IMR-90 (cell line): Measurements from ENCODE around the gene HLA-DPA1. TPM values are rescaled to one million over a fixed set of nuclear protein-coding genes. Genes with fewer than 3 reads are reported as not detected.

Experiments used
- ATAC-seq: fragments of 200-7000 bp; cut with Tn5 transposase; 2 replicates; pipeline ENCODE4 v1.9.1; 2020; ENCODE audit warnings: low read depth, mild to moderate bottlenecking, moderate library complexity
- BruUV-seq: library from RNA; stranded (reverse); fragments of 400-500 nt; replicated peaks from 2 replicates; lab custom pipeline; 2021; lab: Mats Ljungman, UMichigan
- CTCF ChIA-PET: fragments of 300-600 bp; formaldehyde crosslinking; extraction: SDS; loops from one replicate; lab custom pipeline; 2021; ENCODE audit warnings: antibody characterized with exemption; lab: Yijun Ruan, JAX
- POLR2A ChIA-PET: fragments of 300-600 bp; sonication (Branson Sonifier 250); formaldehyde crosslinking; loops from one replicate; lab custom pipeline; 2022; ENCODE audit warnings: antibody characterized with exemption; ENCODE audit not compliant: unreplicated experiment; lab: Charles Lee
- DNase-seq: peaks from one replicate; pipeline ENCODE4 v3.0.0; 2013
- H2AFZ ChIP-seq: replicated peaks from 2 replicates; pipeline ENCODE3; 2013; ENCODE audit warnings: low read length, mild to moderate bottlenecking; ENCODE audit not compliant: poor library complexity
- H2AK5ac ChIP-seq: 2 replicates; pipeline ENCODE4 v1.6.1; 2013; ENCODE audit warnings: low read depth, low read length, inconsistent platforms
- H2AK9ac ChIP-seq: replicated peaks from 2 replicates; pipeline ENCODE3; 2013; ENCODE audit warnings: mild to moderate bottlenecking, low read depth, low read length, moderate library complexity; ENCODE audit not compliant: poor library complexity
- H2BK120ac ChIP-seq: 2 replicates; pipeline ENCODE4 v1.6.1; 2013; ENCODE audit warnings: low read depth, low read length, inconsistent platforms
- H2BK15ac ChIP-seq: 3 replicates; pipeline ENCODE4 v1.6.1; 2013; ENCODE audit warnings: low read depth, low read length, inconsistent platforms
- H2BK20ac ChIP-seq: 2 replicates; pipeline ENCODE4 v1.6.1; 2013; ENCODE audit warnings: low read depth, mild to moderate bottlenecking, inconsistent platforms, low read length, moderate library complexity
- H2BK5ac ChIP-seq: 2 replicates; pipeline ENCODE4 v1.6.1; 2013; ENCODE audit warnings: mild to moderate bottlenecking, low read depth, low read length, inconsistent platforms; ENCODE audit not compliant: poor library complexity, severe bottlenecking
- H3K14ac ChIP-seq: replicated peaks from 2 replicates; pipeline ENCODE4 v1.6.1; 2013; ENCODE audit warnings: low read depth, low read length, inconsistent platforms
- H3K18ac ChIP-seq: 2 replicates; pipeline ENCODE4 v1.6.1; 2013; ENCODE audit warnings: low read depth, low read length, control low read depth
- H3K23ac ChIP-seq: 2 replicates; pipeline ENCODE4 v1.6.1; 2013; ENCODE audit warnings: low read depth, low read length, inconsistent platforms
- H3K27ac ChIP-seq: 2 replicates; pipeline ENCODE4 v1.5.1; 2013; ENCODE audit warnings: mild to moderate bottlenecking, control low read depth, low read length; ENCODE audit not compliant: insufficient read depth
- H3K27me3 ChIP-seq: 2 replicates; pipeline ENCODE4 v1.6.1; 2013; ENCODE audit warnings: low read length; ENCODE audit not compliant: control insufficient read depth, insufficient read depth
- H3K36me3 ChIP-seq: 2 replicates; pipeline ENCODE4 v1.6.1; 2013; ENCODE audit warnings: low read length, mixed read lengths; ENCODE audit not compliant: control insufficient read depth, insufficient read depth
- H3K4ac ChIP-seq: 2 replicates; pipeline ENCODE4 v1.6.1; 2013; ENCODE audit warnings: low read depth, low read length, inconsistent platforms
- H3K4me1 ChIP-seq: 2 replicates; pipeline ENCODE4 v1.6.1; 2013; ENCODE audit warnings: low read length, mixed read lengths; ENCODE audit not compliant: control insufficient read depth, insufficient read depth
- H3K4me2 ChIP-seq: 2 replicates; pipeline ENCODE4 v1.6.1; 2013; ENCODE audit warnings: low read depth, mild to moderate bottlenecking, control low read depth, low read length, moderate library complexity
- H3K4me3 ChIP-seq: 2 replicates; pipeline ENCODE4 v1.5.1; 2013; ENCODE audit warnings: low read depth, mild to moderate bottlenecking, control low read depth, low read length, moderate library complexity; ENCODE audit not compliant: insufficient read depth
- H3K56ac ChIP-seq: 2 replicates; pipeline ENCODE4 v1.6.1; 2013; ENCODE audit warnings: low read length, inconsistent platforms; ENCODE audit not compliant: insufficient read depth; ENCODE audit errors: extremely low read depth
- H3K79me1 ChIP-seq, 2 experiments: 2 replicates each; pipeline ENCODE4 v1.6.1; 2013; ENCODE audit warnings: low read length in 2 of 2, inconsistent platforms in 1 of 2, low read depth in 1 of 2
- H3K9ac ChIP-seq: 2 replicates; pipeline ENCODE4 v1.6.1; 2013; ENCODE audit warnings: low read depth, low read length, control low read depth
- H3K9me1 ChIP-seq: 2 replicates; pipeline ENCODE4 v1.6.1; 2013; ENCODE audit warnings: low read length, inconsistent platforms; ENCODE audit not compliant: insufficient read depth
- H3K9me3 ChIP-seq: 2 replicates; pipeline ENCODE4 v1.6.1; 2013; ENCODE audit warnings: low read length; ENCODE audit not compliant: control insufficient read depth, insufficient read depth
- H4K20me1 ChIP-seq: 2 replicates; pipeline ENCODE4 v1.6.1; 2013; ENCODE audit warnings: low read length, inconsistent platforms; ENCODE audit not compliant: insufficient read depth
- H4K5ac ChIP-seq: 2 replicates; pipeline ENCODE4 v1.6.1; 2013; ENCODE audit warnings: mild to moderate bottlenecking, low read depth, low read length, control low read depth
- H4K8ac ChIP-seq, 2 experiments: 2 replicates each; pipeline ENCODE4 v1.6.1; 2013; ENCODE audit warnings: low read depth in 2 of 2, low read length in 2 of 2, control low read depth in 1 of 2, inconsistent platforms in 1 of 2
- H4K91ac ChIP-seq: 2 replicates; pipeline ENCODE4 v1.6.1; 2013; ENCODE audit warnings: low read depth, low read length, inconsistent platforms; ENCODE audit not compliant: insufficient read depth
- BHLHE40 ChIP-seq: fragments of 150-350 bp; IDR thresholded peaks from 2 replicates; pipeline ENCODE4 v1.6.1; 2016; ENCODE audit warnings: mild to moderate bottlenecking, low read depth, low read length
- CEBPB ChIP-seq: IDR thresholded peaks from 2 replicates; pipeline ENCODE4 v1.6.1; 2012; ENCODE audit warnings: low read depth, low read length, improper control_type of control experiment
- FOS ChIP-seq: fragments of 150-350 bp; IDR thresholded peaks from 2 replicates; pipeline ENCODE4 v1.6.1; 2016; ENCODE audit warnings: low read depth, low read length
- MAZ ChIP-seq: IDR thresholded peaks from 2 replicates; pipeline ENCODE4 v1.6.1; 2012; ENCODE audit warnings: low read depth, mild to moderate bottlenecking, low read length, improper control_type of control experiment, moderate library complexity, borderline replicate concordance
- MXI1 ChIP-seq: IDR thresholded peaks from 2 replicates; pipeline ENCODE4 v1.6.1; 2012; ENCODE audit warnings: low read depth, mild to moderate bottlenecking, low read length, moderate library complexity, borderline replicate concordance
- NFE2L2 ChIP-seq: fragments of 150-350 bp; IDR thresholded peaks from 2 replicates; pipeline ENCODE4 v1.6.1; 2016; ENCODE audit warnings: low read depth, mild to moderate bottlenecking, low read length
- RFX5 ChIP-seq: IDR thresholded peaks from 2 replicates; pipeline ENCODE4 v1.8.0; 2012; ENCODE audit warnings: low read depth, mild to moderate bottlenecking, low read length, moderate library complexity
- SMC3 ChIP-seq: fragments of 150-350 bp; IDR thresholded peaks from 2 replicates; pipeline ENCODE4 v1.6.1; 2016; ENCODE audit warnings: low read depth, mild to moderate bottlenecking, antibody characterized with exemption, low read length, moderate library complexity
- WGBS, 2 experiments: methylation state at CpG; one replicate each; pipeline versions ENCODE4 v1.1.5 to v1.1.7; 2013; ENCODE audit warnings: missing lambda C conversion rate in 2 of 2; ENCODE audit not compliant: insufficient read length in 1 of 2; ENCODE audit errors: extremely low coverage in 2 of 2; 5-methylcytosine and 5-hydroxymethylcytosine counted together
- dilution Hi-C: fragments of 300-500 bp; cut with HindIII; formaldehyde crosslinking; loops from one replicate; pipeline ENCODE4 v1.14.3; 2018; ENCODE audit warnings: low sequenced_read_pairs; ENCODE audit not compliant: unreplicated experiment
- in situ Hi-C: fragments of 300-500 bp; cut with MboI; formaldehyde crosslinking; loops from 3 replicates; pipeline ENCODE4 v1.14.3; 2019; ENCODE audit warnings: low sequenced_read_pairs, inconsistent platforms, mixed read lengths
- intact Hi-C: fragments of 100-400 bp; cut with micrococcal nuclease; formaldehyde crosslinking; loops from 2 replicates; pipeline ENCODE4 v1.10.0; 2022
- polyA plus RNA-seq, 3 experiments: library from polyadenylated mRNA; depleted of rRNA; stranded (reverse); fragments of >200 nt; gene quantifications; 2 replicates each; pipeline ENCODE4 v1.2.3, GENCODE V29; 2012; ENCODE audit warnings: low replicate concordance in 1 of 3
- total RNA-seq: library from RNA; depleted of rRNA; stranded (reverse); fragments of >200 nt; gene quantifications from 2 replicates; pipeline ENCODE4 v1.2.3, GENCODE V29; 2012
- TF ChIP-seq, protein P1 (sequence below): conservative IDR thresholded peaks from 2 replicates; pipeline ENCODE4 v1.5.1; 2012; ENCODE audit warnings: mild to moderate bottlenecking, low read depth, low read length, improper control_type of control experiment
- TF ChIP-seq, protein P2 (sequence below): fragments of 150-350 bp; IDR thresholded peaks from 2 replicates; pipeline ENCODE4 v1.6.1; 2016; ENCODE audit warnings: low read depth, mild to moderate bottlenecking, low read length, moderate library complexity, borderline replicate concordance
- TF ChIP-seq, protein P3 (sequence below): fragments of 150-350 bp; IDR thresholded peaks from 2 replicates; pipeline ENCODE4 v1.6.1; 2017; ENCODE audit warnings: mild to moderate bottlenecking, antibody characterized with exemption, low read length, low read depth

The HLA-DPA1 gene
- total and polyA plus RNA-seq, 2 of the 4 experiments (the other 2 are of a cell fraction), result not detected

DNA sequence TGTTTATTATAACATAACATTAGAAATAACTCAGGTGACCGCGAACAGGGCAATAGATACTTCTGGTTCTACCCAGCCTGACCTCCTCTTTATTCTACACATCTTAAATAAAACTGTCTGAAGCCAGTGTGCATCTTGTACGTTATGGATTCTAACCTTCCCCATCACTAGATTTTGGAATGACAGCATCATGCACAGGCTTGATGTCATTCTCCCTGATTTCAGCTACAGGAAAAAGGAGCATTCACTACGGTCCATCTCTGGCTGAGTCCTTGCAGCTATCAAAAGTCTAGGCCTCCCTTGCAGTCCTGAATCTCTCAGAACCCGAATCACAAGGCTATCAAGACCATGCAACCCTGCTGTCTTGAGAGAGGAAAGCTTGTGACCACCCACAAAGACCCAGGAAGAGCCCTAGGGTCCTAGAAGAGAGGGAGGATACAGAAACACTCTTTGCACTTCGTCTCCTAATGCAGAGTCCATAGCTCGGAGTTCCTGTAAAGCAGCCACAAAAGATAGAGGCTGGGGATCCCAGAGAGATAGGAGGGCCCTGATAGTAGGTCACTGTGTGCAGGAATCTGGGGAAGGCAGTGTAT is 845 bp downstream of the HLA-DPA1 start:
- H3K9ac ChIP-seq, result no peak overlapping the region
- WGBS, 2 experiments, result 30% methylated on average over 2 of the region's 7 CpGs; no CpG with 5 or more reads in 1 of the 2 experiments
- no peak overlapping the region for H3K23ac ChIP-seq
- in situ Hi-C loops (no loop called here), dilution Hi-C loops (no loop called here), intact Hi-C loops (no loop called here)
- no peak overlapping the region for H3K4me2 ChIP-seq
- H4K5ac ChIP-seq, result no peak overlapping the region
- H3K4me1 ChIP-seq, result no peaks in the 10 kb centered on the region
- H2AK5ac ChIP-seq, result no peak overlapping the region
- no peak overlapping the region for H4K91ac ChIP-seq
- POLR2A ChIA-PET, result no interaction called here
- peaks cover 18% of the 10 kb centered on the region for H3K27me3 ChIP-seq
- H3K18ac ChIP-seq, result no peak overlapping the region
- TF ChIP-seq FOS, result no peak
- no peak for TF ChIP-seq MXI1
- TF ChIP-seq RFX5, result no peak
- no peak for TF ChIP-seq CEBPB
- TF ChIP-seq MAZ, result no peak
- TF ChIP-seq, protein P1, sequence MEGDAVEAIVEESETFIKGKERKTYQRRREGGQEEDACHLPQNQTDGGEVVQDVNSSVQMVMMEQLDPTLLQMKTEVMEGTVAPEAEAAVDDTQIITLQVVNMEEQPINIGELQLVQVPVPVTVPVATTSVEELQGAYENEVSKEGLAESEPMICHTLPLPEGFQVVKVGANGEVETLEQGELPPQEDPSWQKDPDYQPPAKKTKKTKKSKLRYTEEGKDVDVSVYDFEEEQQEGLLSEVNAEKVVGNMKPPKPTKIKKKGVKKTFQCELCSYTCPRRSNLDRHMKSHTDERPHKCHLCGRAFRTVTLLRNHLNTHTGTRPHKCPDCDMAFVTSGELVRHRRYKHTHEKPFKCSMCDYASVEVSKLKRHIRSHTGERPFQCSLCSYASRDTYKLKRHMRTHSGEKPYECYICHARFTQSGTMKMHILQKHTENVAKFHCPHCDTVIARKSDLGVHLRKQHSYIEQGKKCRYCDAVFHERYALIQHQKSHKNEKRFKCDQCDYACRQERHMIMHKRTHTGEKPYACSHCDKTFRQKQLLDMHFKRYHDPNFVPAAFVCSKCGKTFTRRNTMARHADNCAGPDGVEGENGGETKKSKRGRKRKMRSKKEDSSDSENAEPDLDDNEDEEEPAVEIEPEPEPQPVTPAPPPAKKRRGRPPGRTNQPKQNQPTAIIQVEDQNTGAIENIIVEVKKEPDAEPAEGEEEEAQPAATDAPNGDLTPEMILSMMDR, result no peak
- TF ChIP-seq, protein P2, sequence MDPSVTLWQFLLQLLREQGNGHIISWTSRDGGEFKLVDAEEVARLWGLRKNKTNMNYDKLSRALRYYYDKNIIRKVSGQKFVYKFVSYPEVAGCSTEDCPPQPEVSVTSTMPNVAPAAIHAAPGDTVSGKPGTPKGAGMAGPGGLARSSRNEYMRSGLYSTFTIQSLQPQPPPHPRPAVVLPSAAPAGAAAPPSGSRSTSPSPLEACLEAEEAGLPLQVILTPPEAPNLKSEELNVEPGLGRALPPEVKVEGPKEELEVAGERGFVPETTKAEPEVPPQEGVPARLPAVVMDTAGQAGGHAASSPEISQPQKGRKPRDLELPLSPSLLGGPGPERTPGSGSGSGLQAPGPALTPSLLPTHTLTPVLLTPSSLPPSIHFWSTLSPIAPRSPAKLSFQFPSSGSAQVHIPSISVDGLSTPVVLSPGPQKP, result no peak
- TF ChIP-seq, protein P3, sequence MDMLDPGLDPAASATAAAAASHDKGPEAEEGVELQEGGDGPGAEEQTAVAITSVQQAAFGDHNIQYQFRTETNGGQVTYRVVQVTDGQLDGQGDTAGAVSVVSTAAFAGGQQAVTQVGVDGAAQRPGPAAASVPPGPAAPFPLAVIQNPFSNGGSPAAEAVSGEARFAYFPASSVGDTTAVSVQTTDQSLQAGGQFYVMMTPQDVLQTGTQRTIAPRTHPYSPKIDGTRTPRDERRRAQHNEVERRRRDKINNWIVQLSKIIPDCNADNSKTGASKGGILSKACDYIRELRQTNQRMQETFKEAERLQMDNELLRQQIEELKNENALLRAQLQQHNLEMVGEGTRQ, result no peak
- TF ChIP-seq BHLHE40, result no peak
- TF ChIP-seq NFE2L2, result no peak
- no peak for TF ChIP-seq SMC3
- H2BK120ac ChIP-seq, result no peak overlapping the region
- H3K56ac ChIP-seq, result no peak overlapping the region
- no peaks in the 10 kb centered on the region for H3K9me3 ChIP-seq
- no peaks in the 10 kb centered on the region for H3K79me1 ChIP-seq
- H2BK20ac ChIP-seq, result no peak overlapping the region
- H4K8ac ChIP-seq, result no peak overlapping the region
- no peaks in the 10 kb centered on the region for H3K36me3 ChIP-seq
- H3K4ac ChIP-seq, result no peak overlapping the region
- CTCF ChIA-PET, result interaction anchor here (1.0 kb wide), 1 partner anchor 11 kb away, joined by 3 read pairs; no protein-coding TSS in a partner anchor
- no peak overlapping the region for H2BK5ac ChIP-seq
- H4K20me1 ChIP-seq, result no peaks in the 10 kb centered on the region
- no TSS peak for BruUV-seq
- no peak for ATAC-seq
- no peaks in the 10 kb centered on the region for H3K9me1 ChIP-seq
- H2BK15ac ChIP-seq, result no peak overlapping the region
- DNase-seq, result no peak
- H3K14ac ChIP-seq, result no peak overlapping the region
- H3K4me3 ChIP-seq, result no peak overlapping the region
- H2AFZ ChIP-seq, result no peak overlapping the region
- H3K27ac ChIP-seq, result no peak overlapping the region
- H2AK9ac ChIP-seq, result no peak overlapping the region
